ENCODE results near the gene GAL3ST1.

DNA sequence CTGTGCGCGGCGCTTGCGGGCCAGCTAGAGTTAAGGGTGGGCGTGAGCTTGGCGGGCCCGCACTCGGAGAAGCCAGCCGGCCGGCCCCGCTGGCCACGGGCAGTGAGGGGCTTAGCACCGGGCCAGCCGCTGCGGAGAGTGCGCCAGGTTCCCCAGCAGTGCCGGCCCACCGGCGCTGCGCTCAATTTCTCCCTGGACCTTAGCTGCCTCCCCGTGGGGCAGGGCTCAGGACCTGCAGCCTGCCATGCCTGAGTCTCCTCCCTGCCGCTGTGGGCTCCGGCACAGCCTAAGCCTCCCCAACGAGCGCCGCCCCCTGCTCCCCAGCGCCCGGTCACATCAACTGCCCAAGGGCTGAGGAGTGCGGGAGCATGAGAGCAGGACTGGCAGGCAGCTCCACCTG, 22.4 kb upstream of the GAL3ST1 start:
- TF ChIP-seq, protein P1, sequence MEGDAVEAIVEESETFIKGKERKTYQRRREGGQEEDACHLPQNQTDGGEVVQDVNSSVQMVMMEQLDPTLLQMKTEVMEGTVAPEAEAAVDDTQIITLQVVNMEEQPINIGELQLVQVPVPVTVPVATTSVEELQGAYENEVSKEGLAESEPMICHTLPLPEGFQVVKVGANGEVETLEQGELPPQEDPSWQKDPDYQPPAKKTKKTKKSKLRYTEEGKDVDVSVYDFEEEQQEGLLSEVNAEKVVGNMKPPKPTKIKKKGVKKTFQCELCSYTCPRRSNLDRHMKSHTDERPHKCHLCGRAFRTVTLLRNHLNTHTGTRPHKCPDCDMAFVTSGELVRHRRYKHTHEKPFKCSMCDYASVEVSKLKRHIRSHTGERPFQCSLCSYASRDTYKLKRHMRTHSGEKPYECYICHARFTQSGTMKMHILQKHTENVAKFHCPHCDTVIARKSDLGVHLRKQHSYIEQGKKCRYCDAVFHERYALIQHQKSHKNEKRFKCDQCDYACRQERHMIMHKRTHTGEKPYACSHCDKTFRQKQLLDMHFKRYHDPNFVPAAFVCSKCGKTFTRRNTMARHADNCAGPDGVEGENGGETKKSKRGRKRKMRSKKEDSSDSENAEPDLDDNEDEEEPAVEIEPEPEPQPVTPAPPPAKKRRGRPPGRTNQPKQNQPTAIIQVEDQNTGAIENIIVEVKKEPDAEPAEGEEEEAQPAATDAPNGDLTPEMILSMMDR (IDR thresholded peaks at IDR 0.05) = no peak
- TF ChIP-seq POLR2A (IDR thresholded peaks at IDR 0.05) = no peak

Measured in esophagus squamous epithelium (tissue), 4 donors.